Neutrophil (primary cell): Measurements from ENCODE around the gene DUSP21.

Source experiments
- H3K27ac ChIP-seq: fragments of 200-600 bp; sonication (generic); 2 replicates; pipeline ENCODE4 v1.5.1; 2016; ENCODE audit warnings: mild to moderate bottlenecking, moderate library complexity
- H3K27me3 ChIP-seq: fragments of 200-600 bp; sonication (generic); 2 replicates; pipeline ENCODE4 v1.6.0; 2016; ENCODE audit warnings: mild to moderate bottlenecking
- H3K36me3 ChIP-seq: fragments of 200-600 bp; sonication (generic); 2 replicates; pipeline ENCODE4 v1.5.1; 2017
- H3K4me1 ChIP-seq, 2 experiments: fragments of 200-600 bp in 1 of 2; sonication (generic) in 1 of 2; 1 replicate in 1 of 2; 2 replicates in 1 of 2; pipeline versions ENCODE4 v1.5.1 to v1.6.1; 2013 to 2016; ENCODE audit warnings: low read depth in 1 of 2, low read length in 1 of 2, mild to moderate bottlenecking in 1 of 2, moderate library complexity in 1 of 2; ENCODE audit not compliant: control insufficient read depth in 1 of 2, insufficient read depth in 1 of 2
- H3K4me3 ChIP-seq, 2 experiments: fragments of 200-600 bp in 1 of 2; sonication (generic) in 1 of 2; 1 replicate in 1 of 2; 2 replicates in 1 of 2; pipeline ENCODE4 v1.5.1; 2013 to 2016; ENCODE audit warnings: low read depth in 1 of 2, low read length in 1 of 2, mild to moderate bottlenecking in 1 of 2, moderate library complexity in 1 of 2
- H3K9me3 ChIP-seq: fragments of 200-600 bp; sonication (generic); 2 replicates; pipeline ENCODE4 v1.5.1; 2016
- CTCF ChIP-seq: fragments of 200-600 bp; sonication (generic); IDR thresholded peaks from 2 replicates; pipeline ENCODE4 v1.5.1; 2016; ENCODE audit warnings: antibody characterized with exemption

DUSP21 gene

GRCh38 chrX:44843753-44844152 is at the start of gene DUSP21:
Gene DUSP21 (plus strand): TSS chrX:44844021. CDS start chrX:44844133, 112 bp downstream.
- H3K27ac ChIP-seq: no peak within 1 kb of the TSS
- no peaks in the 10 kb centered on the region for H3K27me3 ChIP-seq
- no peak within 1 kb of the TSS for H3K4me3 ChIP-seq
- no peaks in the 10 kb centered on the region for H3K9me3 ChIP-seq
- TF ChIP-seq CTCF: no peak
- H3K36me3 ChIP-seq: no peaks in the 10 kb centered on the region
- H3K4me1 ChIP-seq: no peaks in the 10 kb centered on the region

- H3K36me3 ChIP-seq: no peaks in the 10 kb centered on the region
- H3K9me3 ChIP-seq: no peaks in the 10 kb centered on the region
- H3K4me1 ChIP-seq: peaks cover 5 to 14% of the 10 kb centered on the region in 2 experiments
- no peaks in the 10 kb centered on the region for H3K27me3 ChIP-seq
- no peak overlapping the region for H3K4me3 ChIP-seq
- H3K27ac ChIP-seq: peak overlapping the region; percentile 50
- no peak for TF ChIP-seq CTCF
These were observed 47.8 kb upstream of the DUSP21 start for GRCh38 chrX:44795945-44796450.

GRCh38 chrX:44802613-44803012 is 41.2 kb upstream of the DUSP21 start:
- Histone ChIP-seq H3K27ac (no peak overlapping the region), H3K9me3 (no peaks in the 10 kb centered on the region), H3K4me3 (no peak overlapping the region), H3K36me3 (no peaks in the 10 kb centered on the region), H3K27me3 (no peaks in the 10 kb centered on the region), H3K4me1 (no peaks in the 10 kb centered on the region)
- no peak for TF ChIP-seq CTCF

- H3K27me3 ChIP-seq: no peaks in the 10 kb centered on the region
- H3K36me3 ChIP-seq: no peaks in the 10 kb centered on the region
- no peak overlapping the region for H3K27ac ChIP-seq
- no peaks in the 10 kb centered on the region for H3K9me3 ChIP-seq
- H3K4me1 ChIP-seq: no peaks in the 10 kb centered on the region
- TF ChIP-seq CTCF: no peak
- no peak overlapping the region for H3K4me3 ChIP-seq
These were observed 28.1 kb upstream of the DUSP21 start for GRCh38 chrX:44815681-44816080.

- Histone ChIP-seq H3K27ac (no peak overlapping the region), H3K27me3 (no peaks in the 10 kb centered on the region), H3K9me3 (no peaks in the 10 kb centered on the region), H3K4me3 (no peak overlapping the region), H3K4me1 (no peaks in the 10 kb centered on the region), H3K36me3 (no peaks in the 10 kb centered on the region)
- no peak for TF ChIP-seq CTCF
These were observed 27.5 kb upstream of the DUSP21 start for GRCh38 chrX:44816367-44816766.

- H3K36me3 ChIP-seq: no peaks in the 10 kb centered on the region
- H3K4me1 ChIP-seq: no peaks in the 10 kb centered on the region
- H3K9me3 ChIP-seq: no peaks in the 10 kb centered on the region
- no peaks in the 10 kb centered on the region for H3K27me3 ChIP-seq
- H3K27ac ChIP-seq: no peak overlapping the region
- no peak overlapping the region for H3K4me3 ChIP-seq
- TF ChIP-seq CTCF: no peak
These were observed 26.8 kb upstream of the DUSP21 start for GRCh38 chrX:44817029-44817428.
